CD8-positive, alpha-beta memory T cell (primary cell): ENCODE results near the gene TMCC2. TPM values are rescaled to one million over a fixed set of nuclear protein-coding genes. Genes with fewer than 3 reads are reported as not detected.
A peak's percentile ranks its signal among the peaks of the same experiment; 100 is the strongest.

Source experiments
- CTCF ChIA-PET: fragments of 350-600 bp; sonication (Branson Sonifier 250); formaldehyde crosslinking; loops from one replicate; lab custom pipeline; 2021; ENCODE audit warnings: antibody characterized with exemption; lab: Charles Lee
- POLR2A ChIA-PET: fragments of 350-600 bp; sonication (Branson Sonifier 250); formaldehyde crosslinking; loops from one replicate; lab custom pipeline; 2021; ENCODE audit warnings: antibody characterized with exemption; lab: Charles Lee
- DNase-seq, 5 donors: peaks; one replicate each; pipeline versions ENCODE4 v3.0.0 to v3.0.0-alpha.2; 2020 to 2022; ENCODE audit warnings: mixed read lengths in 1 of 5
- H3K27ac ChIP-seq: one replicate; pipeline ENCODE4 v1.7.0; 2013; ENCODE audit warnings: low read depth, mild to moderate bottlenecking, low read length, moderate library complexity
- H3K27me3 ChIP-seq: 2 replicates; pipeline ENCODE4 v1.7.0; 2013; ENCODE audit warnings: low read length, mild to moderate bottlenecking; ENCODE audit not compliant: insufficient read depth, poor library complexity, severe bottlenecking
- H3K36me3 ChIP-seq: 2 replicates; pipeline ENCODE4 v1.7.0; 2013; ENCODE audit warnings: mild to moderate bottlenecking, low read length, moderate library complexity; ENCODE audit not compliant: insufficient read depth
- H3K4me1 ChIP-seq: 2 replicates; pipeline ENCODE4 v1.7.0; 2013; ENCODE audit warnings: mild to moderate bottlenecking, low read length, moderate library complexity; ENCODE audit not compliant: insufficient read depth
- H3K4me3 ChIP-seq: 2 replicates; pipeline ENCODE4 v1.7.0; 2013; ENCODE audit warnings: mild to moderate bottlenecking, low read length
- H3K9me3 ChIP-seq: 2 replicates; pipeline ENCODE4 v1.7.0; 2013; ENCODE audit warnings: mild to moderate bottlenecking, low read length
- H3K27ac Mint-ChIP-seq, 8 donors: one replicate each; pipeline ENCODE4 v1.8.0; 2020 to 2021; ENCODE audit warnings: mixed read lengths in 8 of 8, mild to moderate bottlenecking in 6 of 8, inconsistent platforms in 3 of 8, moderate library complexity in 3 of 8
- H3K27me3 Mint-ChIP-seq, 2 donors: one replicate each; pipeline ENCODE4 v1.8.0; 2020 to 2021; ENCODE audit warnings: mixed read lengths in 2 of 2, mild to moderate bottlenecking in 1 of 2, moderate library complexity in 1 of 2
- H3K36me3 Mint-ChIP-seq, 3 donors: one replicate each; pipeline ENCODE4 v1.8.0; 2020 to 2021; ENCODE audit warnings: mixed read lengths in 3 of 3, inconsistent platforms in 1 of 3, mild to moderate bottlenecking in 1 of 3
- H3K4me1 Mint-ChIP-seq, 3 donors: one replicate each; pipeline ENCODE4 v1.8.0; 2020 to 2021; ENCODE audit warnings: mixed read lengths in 3 of 3, inconsistent platforms in 1 of 3, mild to moderate bottlenecking in 1 of 3
- H3K4me3 Mint-ChIP-seq, 7 donors: one replicate each; pipeline ENCODE4 v1.8.0; 2020 to 2021; ENCODE audit warnings: mixed read lengths in 7 of 7, mild to moderate bottlenecking in 6 of 7, moderate library complexity in 4 of 7, inconsistent platforms in 2 of 7
- H3K9me3 Mint-ChIP-seq, 5 donors: one replicate each; pipeline ENCODE4 v1.8.0; 2020 to 2022; ENCODE audit warnings: mixed read lengths in 5 of 5, mild to moderate bottlenecking in 3 of 5, moderate library complexity in 2 of 5, inconsistent platforms in 1 of 5
- polyA plus RNA-seq: library from polyadenylated mRNA; unstranded; fragments of 300-500 nt; fragmentation: Illumina TruSeq; gene quantifications from one replicate; pipeline ENCODE4 v1.2.3, GENCODE V29; 2021
- total RNA-seq, 2 experiments: library from RNA; stranded (reverse); gene quantifications; one replicate each; pipeline ENCODE4 v1.2.3, GENCODE V29; 2021

The TMCC2 gene
- total and polyA plus RNA-seq, 3 experiments from 2014 or later, result 1.4 to 8.4 (median 7.1) TPM

- Histone ChIP-seq H3K27me3 (no peaks in the 10 kb centered on the region), H3K36me3 (no peaks in the 10 kb centered on the region), H3K27ac (no peak overlapping the region), H3K9me3 (no peaks in the 10 kb centered on the region), H3K4me1 (no peaks in the 10 kb centered on the region), H3K4me3 (no peak overlapping the region)
- no peak for DNase-seq
- H3K36me3 Mint-ChIP-seq, result peaks cover 0 to 1% (median 0%) of the 10 kb centered on the region in 3 donors
- H3K4me1 Mint-ChIP-seq, result peaks cover 0 to 3% (median 0%) of the 10 kb centered on the region in 3 donors
- H3K27me3 Mint-ChIP-seq, result peaks cover 4% of the 10 kb centered on the region in 2 donors
- H3K9me3 Mint-ChIP-seq, result no peaks in the 10 kb centered on the region
- ChIA-PET CTCF (no interaction called here), POLR2A (no interaction called here)
- no peak overlapping the region for H3K27ac Mint-ChIP-seq
- H3K4me3 Mint-ChIP-seq, result no peak overlapping the region
Observed at GRCh38 chr1:205236526-205236925, 8.8 kb downstream of the TMCC2 start.

- Histone ChIP-seq H3K36me3 (no peaks in the 10 kb centered on the region), H3K27ac (no peak overlapping the region), H3K27me3 (no peaks in the 10 kb centered on the region), H3K4me1 (no peaks in the 10 kb centered on the region), H3K4me3 (no peak overlapping the region), H3K9me3 (no peaks in the 10 kb centered on the region)
- ChIA-PET CTCF (no interaction called here), POLR2A (no interaction called here)
- H3K27ac Mint-ChIP-seq, result no peak overlapping the region
- H3K27me3 Mint-ChIP-seq, result peaks cover 4% of the 10 kb centered on the region in 2 donors
- no peak for DNase-seq
- peaks cover 0 to 3% (median 0%) of the 10 kb centered on the region in 3 donors for H3K4me1 Mint-ChIP-seq
- H3K9me3 Mint-ChIP-seq, result no peaks in the 10 kb centered on the region
- no peak overlapping the region for H3K4me3 Mint-ChIP-seq
- H3K36me3 Mint-ChIP-seq, result peaks cover 0 to 1% (median 0%) of the 10 kb centered on the region in 3 donors
Observed at GRCh38 chr1:205236951-205237475, 9.3 kb downstream of the TMCC2 start.

- Histone ChIP-seq H3K4me1 (no peaks in the 10 kb centered on the region), H3K9me3 (no peaks in the 10 kb centered on the region), H3K36me3 (no peaks in the 10 kb centered on the region), H3K4me3 (no peak overlapping the region), H3K27ac (no peak overlapping the region), H3K27me3 (no peaks in the 10 kb centered on the region)
- peak overlapping the region in 2 of 8 donors; percentile 54 to 72 for H3K27ac Mint-ChIP-seq
- DNase-seq, result no peak
- ChIA-PET CTCF (no interaction called here), POLR2A (no interaction called here)
- H3K4me1 Mint-ChIP-seq, result peaks cover 0 to 3% (median 0%) of the 10 kb centered on the region in 3 donors
- H3K27me3 Mint-ChIP-seq, result peaks cover 4% of the 10 kb centered on the region in 2 donors
- H3K36me3 Mint-ChIP-seq, result peaks cover 0 to 3% (median 0%) of the 10 kb centered on the region in 3 donors
- no peaks in the 10 kb centered on the region for H3K9me3 Mint-ChIP-seq
- H3K4me3 Mint-ChIP-seq, result no peak overlapping the region
Observed at GRCh38 chr1:205237526-205238484, 10.1 kb downstream of the TMCC2 start.

- Histone ChIP-seq H3K4me3 (no peak overlapping the region), H3K4me1 (no peaks in the 10 kb centered on the region), H3K27ac (no peak overlapping the region), H3K9me3 (no peaks in the 10 kb centered on the region), H3K36me3 (no peaks in the 10 kb centered on the region), H3K27me3 (no peaks in the 10 kb centered on the region)
- H3K27me3 Mint-ChIP-seq, result peaks cover 4% of the 10 kb centered on the region in 2 donors
- ChIA-PET CTCF (interaction anchor here (0.7 to 2.2 kb wide), 4 partner anchors 10 to 35 kb away, joined by 3 to 8 read pairs (median 3); no protein-coding TSS in a partner anchor), POLR2A (no interaction called here)
- peaks cover 0 to 3% (median 0%) of the 10 kb centered on the region in 3 donors for H3K36me3 Mint-ChIP-seq
- no peak overlapping the region for H3K27ac Mint-ChIP-seq
- no peak overlapping the region for H3K4me3 Mint-ChIP-seq
- no peaks in the 10 kb centered on the region for H3K9me3 Mint-ChIP-seq
- DNase-seq, result no peak
- H3K4me1 Mint-ChIP-seq, result peaks cover 0 to 3% (median 0%) of the 10 kb centered on the region in 3 donors
Observed at GRCh38 chr1:205239078-205239477, 11.3 kb downstream of the TMCC2 start.

- Mint-ChIP-seq H3K9me3 (no peaks in the 10 kb centered on the region), H3K27ac (no peak overlapping the region), H3K36me3 (peaks cover 0 to 3% (median 0%) of the 10 kb centered on the region in 3 donors), H3K4me1 (peaks cover 0 to 3% (median 0%) of the 10 kb centered on the region in 3 donors), H3K27me3 (peaks cover 2 to 4% of the 10 kb centered on the region in 2 donors), H3K4me3 (no peak overlapping the region)
- no peaks in the 10 kb centered on the region for H3K36me3 ChIP-seq
- H3K4me3 ChIP-seq, result no peak overlapping the region
- DNase-seq, result no peak
- H3K27me3 ChIP-seq, result no peaks in the 10 kb centered on the region
- H3K9me3 ChIP-seq, result no peaks in the 10 kb centered on the region
- ChIA-PET CTCF (interaction anchor here (1.5 to 2.2 kb wide), 2 partner anchors 11 to 18 kb away, joined by 3 to 8 read pairs; no protein-coding TSS in a partner anchor), POLR2A (no interaction called here)
- no peak overlapping the region for H3K27ac ChIP-seq
- H3K4me1 ChIP-seq, result no peaks in the 10 kb centered on the region
Observed at GRCh38 chr1:205240118-205240517, 12.4 kb downstream of the TMCC2 start.

- Mint-ChIP-seq H3K4me1 (peaks cover 0 to 3% (median 0%) of the 10 kb centered on the region in 3 donors), H3K4me3 (no peak overlapping the region), H3K9me3 (no peaks in the 10 kb centered on the region), H3K27me3 (peaks cover 2 to 4% of the 10 kb centered on the region in 2 donors), H3K27ac (no peak overlapping the region), H3K36me3 (peaks cover 0 to 3% (median 0%) of the 10 kb centered on the region in 3 donors)
- Histone ChIP-seq H3K36me3 (no peaks in the 10 kb centered on the region), H3K4me3 (no peak overlapping the region), H3K9me3 (no peaks in the 10 kb centered on the region), H3K27me3 (no peaks in the 10 kb centered on the region), H3K27ac (no peak overlapping the region), H3K4me1 (no peaks in the 10 kb centered on the region)
- ChIA-PET CTCF (interaction anchor here (1.5 to 2.2 kb wide), 2 partner anchors 12 to 17 kb away, joined by 3 to 8 read pairs; no protein-coding TSS in a partner anchor), POLR2A (no interaction called here)
- DNase-seq, result no peak
Observed at GRCh38 chr1:205240569-205240968, 12.8 kb downstream of the TMCC2 start.

GRCh38 chr1:205241366-205242030 is 13.8 kb downstream of the TMCC2 start:
- Mint-ChIP-seq H3K4me3 (no peak overlapping the region), H3K4me1 (peaks cover 0 to 8% (median 0%) of the 10 kb centered on the region in 3 donors), H3K36me3 (peaks cover 0 to 3% (median 0%) of the 10 kb centered on the region in 3 donors), H3K27me3 (peaks cover 0 to 4% of the 10 kb centered on the region in 2 donors), H3K9me3 (no peaks in the 10 kb centered on the region), H3K27ac (no peak overlapping the region)
- no peaks in the 10 kb centered on the region for H3K27me3 ChIP-seq
- no peaks in the 10 kb centered on the region for H3K4me1 ChIP-seq
- no peak for DNase-seq
- POLR2A ChIA-PET, result no interaction called here
- no peaks in the 10 kb centered on the region for H3K36me3 ChIP-seq
- CTCF ChIA-PET, result no interaction called here
- no peak overlapping the region for H3K27ac ChIP-seq
- no peaks in the 10 kb centered on the region for H3K9me3 ChIP-seq
- H3K4me3 ChIP-seq, result no peak overlapping the region
